Neural progenitor cell (in vitro differentiated cells): ENCODE measurements around the gene CDC42SE2.

ENCODE experiments used
- CTCF ChIP-seq: fragments of 200-600 bp; sonication (generic); IDR thresholded peaks from 2 replicates; pipeline ENCODE4 v1.5.1; 2017; ENCODE audit warnings: antibody characterized with exemption, mild to moderate bottlenecking
- EZH2 ChIP-seq: fragments of 200-600 bp; sonication (generic); IDR thresholded peaks from 2 replicates; pipeline ENCODE4 v1.6.1; 2017; ENCODE audit warnings: antibody characterized with exemption, mild to moderate bottlenecking, moderate library complexity
- EZH2phosphoT487 ChIP-seq: fragments of 200-600 bp; sonication (generic); IDR thresholded peaks from 2 replicates; pipeline ENCODE4 v1.6.1; 2017; ENCODE audit warnings: antibody characterized with exemption

- no peak for TF ChIP-seq EZH2
- TF ChIP-seq CTCF: no peak
- TF ChIP-seq EZH2phosphoT487: no peak
Measured at GRCh38 chr5:131242728-131243255, 21.1 kb upstream of the CDC42SE2 start.
